ENCODE measurements around the gene RSPO1. TPM values are rescaled to one million over a fixed set of nuclear protein-coding genes. Genes with fewer than 3 reads are reported as not detected.

Gene RSPO1
- total and polyA plus RNA-seq, 10 of the 15 experiments (the other 5 are each of a cell fraction or from before 2014, with no cell fraction given) = not detected

GRCh38 chr1:37620707-37621106, 14.0 kb downstream of the RSPO1 start (continued):
- TF ChIP-seq, protein P1, sequence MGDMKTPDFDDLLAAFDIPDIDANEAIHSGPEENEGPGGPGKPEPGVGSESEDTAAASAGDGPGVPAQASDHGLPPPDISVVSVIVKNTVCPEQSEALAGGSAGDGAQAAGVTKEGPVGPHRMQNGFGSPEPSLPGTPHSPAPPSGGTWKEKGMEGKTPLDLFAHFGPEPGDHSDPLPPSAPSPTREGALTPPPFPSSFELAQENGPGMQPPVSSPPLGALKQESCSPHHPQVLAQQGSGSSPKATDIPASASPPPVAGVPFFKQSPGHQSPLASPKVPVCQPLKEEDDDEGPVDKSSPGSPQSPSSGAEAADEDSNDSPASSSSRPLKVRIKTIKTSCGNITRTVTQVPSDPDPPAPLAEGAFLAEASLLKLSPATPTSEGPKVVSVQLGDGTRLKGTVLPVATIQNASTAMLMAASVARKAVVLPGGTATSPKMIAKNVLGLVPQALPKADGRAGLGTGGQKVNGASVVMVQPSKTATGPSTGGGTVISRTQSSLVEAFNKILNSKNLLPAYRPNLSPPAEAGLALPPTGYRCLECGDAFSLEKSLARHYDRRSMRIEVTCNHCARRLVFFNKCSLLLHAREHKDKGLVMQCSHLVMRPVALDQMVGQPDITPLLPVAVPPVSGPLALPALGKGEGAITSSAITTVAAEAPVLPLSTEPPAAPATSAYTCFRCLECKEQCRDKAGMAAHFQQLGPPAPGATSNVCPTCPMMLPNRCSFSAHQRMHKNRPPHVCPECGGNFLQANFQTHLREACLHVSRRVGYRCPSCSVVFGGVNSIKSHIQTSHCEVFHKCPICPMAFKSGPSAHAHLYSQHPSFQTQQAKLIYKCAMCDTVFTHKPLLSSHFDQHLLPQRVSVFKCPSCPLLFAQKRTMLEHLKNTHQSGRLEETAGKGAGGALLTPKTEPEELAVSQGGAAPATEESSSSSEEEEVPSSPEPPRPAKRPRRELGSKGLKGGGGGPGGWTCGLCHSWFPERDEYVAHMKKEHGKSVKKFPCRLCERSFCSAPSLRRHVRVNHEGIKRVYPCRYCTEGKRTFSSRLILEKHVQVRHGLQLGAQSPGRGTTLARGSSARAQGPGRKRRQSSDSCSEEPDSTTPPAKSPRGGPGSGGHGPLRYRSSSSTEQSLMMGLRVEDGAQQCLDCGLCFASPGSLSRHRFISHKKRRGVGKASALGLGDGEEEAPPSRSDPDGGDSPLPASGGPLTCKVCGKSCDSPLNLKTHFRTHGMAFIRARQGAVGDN (IDR thresholded peaks at IDR 0.05) = no peak

GRCh38 chr1:37616330-37616729, 18.4 kb downstream of the RSPO1 start:
- ChIA-PET RAD21 (ENCODE audit: unreplicated experiment) (no interaction called here), CTCF (interaction anchor here (0.6 kb wide), 1 partner anchor 373 kb away, joined by 3 read pairs; no protein-coding TSS in a partner anchor), POLR2A (no interaction called here), SMC1A (ENCODE audit: uncharacterized antibody, unreplicated experiment) (no interaction called here)
- no peak overlapping the region for H2AFZ ChIP-seq (ENCODE audit: control insufficient read depth, low read depth, low read length)
- FAIRE-seq = no peak
- H3K4me1 ChIP-seq (ENCODE audit: control insufficient read depth, insufficient read depth, low read length) = no peaks in the 10 kb centered on the region
- no peak for DNase-seq (ENCODE audit: low read depth, low spot score)
- H3K4me2 ChIP-seq (ENCODE audit: control insufficient read depth, insufficient read depth) = no peak overlapping the region
- H3K79me2 ChIP-seq (ENCODE audit: control insufficient read depth, insufficient read depth, low read length) = no peaks in the 10 kb centered on the region
- ATAC-seq = no peak
- H3K9ac ChIP-seq (ENCODE audit: control insufficient read depth, insufficient read depth, low read length) = no peak overlapping the region
- intact Hi-C loops (cut with micrococcal nuclease; ENCODE audit: unreplicated experiment) = no loop called here
- H3K4me3 ChIP-seq = no peak overlapping the region
- WGBS (ENCODE audit: insufficient coverage, insufficient replicate concordance, low lambda C conversion rate, missing lambda C conversion rate) = 42% methylated on average over 14 of the region's 14 CpGs
- H3K9me3 ChIP-seq (replicated peaks; ENCODE audit: control insufficient read depth, insufficient read depth, low read length) = no peaks in the 10 kb centered on the region
- no peaks in the 10 kb centered on the region for H3K36me3 ChIP-seq (ENCODE audit: control insufficient read depth in 2 of 2, insufficient read depth in 2 of 2, low read length in 1 of 2)
- no peaks in the 10 kb centered on the region for H4K20me1 ChIP-seq (ENCODE audit: control insufficient read depth, insufficient read depth)
- in situ Hi-C loops (cut with MboI) = no loop called here
- no TSS peak for BruUV-seq (replicated peaks)
- peaks cover 5 to 7% of the 10 kb centered on the region in 2 experiments; a peak in 3 of 4 replicates for H3K27me3 ChIP-seq (replicated peaks in 1 of 2; ENCODE audit: control insufficient read depth in 2 of 2, insufficient read depth in 2 of 2, low read length in 1 of 2)
- H3K27ac ChIP-seq (ENCODE audit: control insufficient read depth, insufficient read depth) = no peak overlapping the region
- TF ChIP-seq YY1 (IDR thresholded peaks at IDR 0.05; ENCODE audit: low read depth, low read length) (no peak), SIX5 (IDR thresholded peaks at IDR 0.05; ENCODE audit: low read depth, low read length, severe bottlenecking) (no peak), SMC3 (IDR thresholded peaks at IDR 0.05; ENCODE audit: borderline replicate concordance, low read length) (no peak), TCF3 (IDR thresholded peaks at IDR 0.05; ENCODE audit: borderline replicate concordance, insufficient read depth, low read depth, low read length) (no peak), MXI1 (IDR thresholded peaks at IDR 0.05; ENCODE audit: low read depth, low read length) (no peak), POLR2AphosphoS2 (IDR thresholded peaks at IDR 0.05; ENCODE audit: low read depth, low read length) (no peak), LARP7 (IDR thresholded peaks at IDR 0.05) (no peak), CHD1 (IDR thresholded peaks at IDR 0.05; ENCODE audit: low read depth, low read length) (no peak)
- TF ChIP-seq, protein P1 (IDR thresholded peaks at IDR 0.05) = no peak
- TF ChIP-seq, protein P2, sequence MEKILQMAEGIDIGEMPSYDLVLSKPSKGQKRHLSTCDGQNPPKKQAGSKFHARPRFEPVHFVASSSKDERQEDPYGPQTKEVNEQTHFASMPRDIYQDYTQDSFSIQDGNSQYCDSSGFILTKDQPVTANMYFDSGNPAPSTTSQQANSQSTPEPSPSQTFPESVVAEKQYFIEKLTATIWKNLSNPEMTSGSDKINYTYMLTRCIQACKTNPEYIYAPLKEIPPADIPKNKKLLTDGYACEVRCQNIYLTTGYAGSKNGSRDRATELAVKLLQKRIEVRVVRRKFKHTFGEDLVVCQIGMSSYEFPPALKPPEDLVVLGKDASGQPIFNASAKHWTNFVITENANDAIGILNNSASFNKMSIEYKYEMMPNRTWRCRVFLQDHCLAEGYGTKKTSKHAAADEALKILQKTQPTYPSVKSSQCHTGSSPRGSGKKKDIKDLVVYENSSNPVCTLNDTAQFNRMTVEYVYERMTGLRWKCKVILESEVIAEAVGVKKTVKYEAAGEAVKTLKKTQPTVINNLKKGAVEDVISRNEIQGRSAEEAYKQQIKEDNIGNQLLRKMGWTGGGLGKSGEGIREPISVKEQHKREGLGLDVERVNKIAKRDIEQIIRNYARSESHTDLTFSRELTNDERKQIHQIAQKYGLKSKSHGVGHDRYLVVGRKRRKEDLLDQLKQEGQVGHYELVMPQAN (conservative IDR thresholded peaks at IDR 0.05) = no peak
- TF ChIP-seq, protein P3, sequence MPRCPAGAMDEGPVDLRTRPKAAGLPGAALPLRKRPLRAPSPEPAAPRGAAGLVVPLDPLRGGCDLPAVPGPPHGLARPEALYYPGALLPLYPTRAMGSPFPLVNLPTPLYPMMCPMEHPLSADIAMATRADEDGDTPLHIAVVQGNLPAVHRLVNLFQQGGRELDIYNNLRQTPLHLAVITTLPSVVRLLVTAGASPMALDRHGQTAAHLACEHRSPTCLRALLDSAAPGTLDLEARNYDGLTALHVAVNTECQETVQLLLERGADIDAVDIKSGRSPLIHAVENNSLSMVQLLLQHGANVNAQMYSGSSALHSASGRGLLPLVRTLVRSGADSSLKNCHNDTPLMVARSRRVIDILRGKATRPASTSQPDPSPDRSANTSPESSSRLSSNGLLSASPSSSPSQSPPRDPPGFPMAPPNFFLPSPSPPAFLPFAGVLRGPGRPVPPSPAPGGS (IDR thresholded peaks at IDR 0.05; ENCODE audit: borderline replicate concordance, insufficient read depth, low read depth, low read length, poor library complexity, severe bottlenecking) = no peak
